Ishikawa (cell line): ENCODE data around the gene NEO1.

Source experiments
- CEBPB ChIP-seq: IDR thresholded peaks from 2 replicates; pipeline ENCODE4 v1.6.1; 2012
- EP300 ChIP-seq: IDR thresholded peaks from 2 replicates; pipeline ENCODE4 v1.6.1; 2012; ENCODE audit warnings: borderline replicate concordance
- REST ChIP-seq: IDR thresholded peaks from 2 replicates; pipeline ENCODE4 v1.6.1; 2012; ENCODE audit warnings: low read depth, mild to moderate bottlenecking

GRCh38 chr15:73341886-73342600, 289.8 kb downstream of the NEO1 start:
- no peak for TF ChIP-seq REST
- no peak for TF ChIP-seq EP300
- TF ChIP-seq CEBPB: no peak
